GM12892 (cell line): ENCODE results near the gene LYG2.
"Not testable (repeated sequence)": the region's sequence is repeated elsewhere in the genome, so short reads cannot be mapped to it uniquely, and the experiment has no call there.

ENCODE experiments used
- DNase-seq: peaks from one replicate; pipeline ENCODE4 v3.0.0; 2011; ENCODE audit not compliant: insufficient read length
- FAIRE-seq: peaks from 2 replicates; lab custom pipeline; 2011; peaks lifted over from hg19 to GRCh38; lab: Jason Lieb, UNC
- POLR2A ChIP-seq: IDR thresholded peaks from 2 replicates; pipeline ENCODE4 v1.6.1; 2011; ENCODE audit warnings: low read depth, low read length, control low read depth
- POLR2AphosphoS5 ChIP-seq: IDR thresholded peaks from 2 replicates; pipeline ENCODE4 v1.6.1; 2011; ENCODE audit warnings: low read depth, low read length, control low read depth
- TAF1 ChIP-seq: IDR thresholded peaks from 2 replicates; pipeline ENCODE4 v1.6.1; 2011; ENCODE audit warnings: low read depth, mild to moderate bottlenecking, control low read depth, low read length, borderline replicate concordance

Gene LYG2

DNA sequence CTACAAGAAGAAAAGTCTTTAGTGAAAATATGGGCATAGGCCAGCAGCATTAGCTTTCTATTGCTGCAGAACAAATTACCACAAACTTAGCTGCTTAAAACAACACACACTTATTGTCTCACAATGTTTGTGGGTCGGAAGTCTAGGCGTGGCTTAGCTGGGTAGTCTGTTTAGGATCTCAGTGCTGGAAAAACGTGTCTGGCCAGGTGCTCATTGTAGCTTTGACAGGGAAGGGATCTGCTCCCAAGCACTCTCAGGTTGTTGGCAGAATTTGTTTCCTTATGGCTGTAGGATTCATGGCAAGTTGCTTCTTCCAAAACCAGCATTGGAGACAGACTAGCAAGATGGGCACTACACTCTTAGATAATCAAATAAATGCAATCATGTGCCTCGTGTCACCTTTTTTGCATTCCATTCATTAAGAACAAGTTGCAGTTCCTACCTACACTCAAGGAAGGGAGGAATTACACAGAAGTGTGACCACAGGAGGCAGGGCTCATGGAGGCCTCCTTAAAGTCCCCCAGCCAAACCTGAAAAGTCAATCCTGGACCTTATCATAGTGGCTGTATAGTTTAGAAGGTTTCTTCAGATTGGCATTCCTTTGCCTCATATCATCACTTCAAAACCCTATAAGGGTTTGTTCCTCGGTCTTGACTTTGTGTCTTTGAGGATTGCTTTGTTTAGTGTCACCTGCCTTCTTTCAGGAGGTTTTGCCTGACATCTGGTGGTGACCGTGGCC, 57.2 kb downstream of the LYG2 start:
- TF ChIP-seq TAF1 (no peak), POLR2AphosphoS5 (no peak), POLR2A (0 out of 2 replicates have a peak, but pooled peaks have one; percentile 21)
- DNase-seq (no peak), FAIRE-seq (no peak)

- not testable (repeated sequence) for FAIRE-seq, DNase-seq
Observed at GRCh38 chr2:99192364-99192763, 63.1 kb downstream of the LYG2 start.
